IMR-90 (cell line): Measurements from ENCODE around the gene HMOX2. TPM values are rescaled to one million over a fixed set of nuclear protein-coding genes. Genes with fewer than 3 reads are reported as not detected.

ENCODE experiments used
- ATAC-seq: fragments of 200-7000 bp; cut with Tn5 transposase; 2 replicates; pipeline ENCODE4 v1.9.1; 2020; ENCODE audit warnings: low read depth, mild to moderate bottlenecking, moderate library complexity
- BruUV-seq: library from RNA; stranded (reverse); fragments of 400-500 nt; replicated peaks from 2 replicates; lab custom pipeline; 2021; lab: Mats Ljungman, UMichigan
- CTCF ChIA-PET: fragments of 300-600 bp; formaldehyde crosslinking; extraction: SDS; loops from one replicate; lab custom pipeline; 2021; ENCODE audit warnings: antibody characterized with exemption; lab: Yijun Ruan, JAX
- POLR2A ChIA-PET: fragments of 300-600 bp; sonication (Branson Sonifier 250); formaldehyde crosslinking; loops from one replicate; lab custom pipeline; 2022; ENCODE audit warnings: antibody characterized with exemption; ENCODE audit not compliant: unreplicated experiment; lab: Charles Lee
- DNase-seq: peaks from one replicate; pipeline ENCODE4 v3.0.0; 2013
- H2AFZ ChIP-seq: replicated peaks from 2 replicates; pipeline ENCODE3; 2013; ENCODE audit warnings: low read length, mild to moderate bottlenecking; ENCODE audit not compliant: poor library complexity
- H2AK5ac ChIP-seq: 2 replicates; pipeline ENCODE4 v1.6.1; 2013; ENCODE audit warnings: low read depth, low read length, inconsistent platforms
- H2AK9ac ChIP-seq: replicated peaks from 2 replicates; pipeline ENCODE3; 2013; ENCODE audit warnings: mild to moderate bottlenecking, low read depth, low read length, moderate library complexity; ENCODE audit not compliant: poor library complexity
- H2BK120ac ChIP-seq: 2 replicates; pipeline ENCODE4 v1.6.1; 2013; ENCODE audit warnings: low read depth, low read length, inconsistent platforms
- H2BK15ac ChIP-seq: 3 replicates; pipeline ENCODE4 v1.6.1; 2013; ENCODE audit warnings: low read depth, low read length, inconsistent platforms
- H2BK20ac ChIP-seq: 2 replicates; pipeline ENCODE4 v1.6.1; 2013; ENCODE audit warnings: low read depth, mild to moderate bottlenecking, inconsistent platforms, low read length, moderate library complexity
- H2BK5ac ChIP-seq: 2 replicates; pipeline ENCODE4 v1.6.1; 2013; ENCODE audit warnings: mild to moderate bottlenecking, low read depth, low read length, inconsistent platforms; ENCODE audit not compliant: poor library complexity, severe bottlenecking
- H3K14ac ChIP-seq: replicated peaks from 2 replicates; pipeline ENCODE4 v1.6.1; 2013; ENCODE audit warnings: low read depth, low read length, inconsistent platforms
- H3K18ac ChIP-seq: 2 replicates; pipeline ENCODE4 v1.6.1; 2013; ENCODE audit warnings: low read depth, low read length, control low read depth
- H3K23ac ChIP-seq: 2 replicates; pipeline ENCODE4 v1.6.1; 2013; ENCODE audit warnings: low read depth, low read length, inconsistent platforms
- H3K27ac ChIP-seq: 2 replicates; pipeline ENCODE4 v1.5.1; 2013; ENCODE audit warnings: mild to moderate bottlenecking, control low read depth, low read length; ENCODE audit not compliant: insufficient read depth
- H3K27me3 ChIP-seq: 2 replicates; pipeline ENCODE4 v1.6.1; 2013; ENCODE audit warnings: low read length; ENCODE audit not compliant: control insufficient read depth, insufficient read depth
- H3K36me3 ChIP-seq: 2 replicates; pipeline ENCODE4 v1.6.1; 2013; ENCODE audit warnings: low read length, mixed read lengths; ENCODE audit not compliant: control insufficient read depth, insufficient read depth
- H3K4ac ChIP-seq: 2 replicates; pipeline ENCODE4 v1.6.1; 2013; ENCODE audit warnings: low read depth, low read length, inconsistent platforms
- H3K4me1 ChIP-seq: 2 replicates; pipeline ENCODE4 v1.6.1; 2013; ENCODE audit warnings: low read length, mixed read lengths; ENCODE audit not compliant: control insufficient read depth, insufficient read depth
- H3K4me2 ChIP-seq: 2 replicates; pipeline ENCODE4 v1.6.1; 2013; ENCODE audit warnings: low read depth, mild to moderate bottlenecking, control low read depth, low read length, moderate library complexity
- H3K4me3 ChIP-seq: 2 replicates; pipeline ENCODE4 v1.5.1; 2013; ENCODE audit warnings: low read depth, mild to moderate bottlenecking, control low read depth, low read length, moderate library complexity; ENCODE audit not compliant: insufficient read depth
- H3K56ac ChIP-seq: 2 replicates; pipeline ENCODE4 v1.6.1; 2013; ENCODE audit warnings: low read length, inconsistent platforms; ENCODE audit not compliant: insufficient read depth; ENCODE audit errors: extremely low read depth
- H3K79me1 ChIP-seq, 2 experiments: 2 replicates each; pipeline ENCODE4 v1.6.1; 2013; ENCODE audit warnings: low read length in 2 of 2, inconsistent platforms in 1 of 2, low read depth in 1 of 2
- H3K9ac ChIP-seq: 2 replicates; pipeline ENCODE4 v1.6.1; 2013; ENCODE audit warnings: low read depth, low read length, control low read depth
- H3K9me1 ChIP-seq: 2 replicates; pipeline ENCODE4 v1.6.1; 2013; ENCODE audit warnings: low read length, inconsistent platforms; ENCODE audit not compliant: insufficient read depth
- H3K9me3 ChIP-seq: 2 replicates; pipeline ENCODE4 v1.6.1; 2013; ENCODE audit warnings: low read length; ENCODE audit not compliant: control insufficient read depth, insufficient read depth
- H4K20me1 ChIP-seq: 2 replicates; pipeline ENCODE4 v1.6.1; 2013; ENCODE audit warnings: low read length, inconsistent platforms; ENCODE audit not compliant: insufficient read depth
- H4K5ac ChIP-seq: 2 replicates; pipeline ENCODE4 v1.6.1; 2013; ENCODE audit warnings: mild to moderate bottlenecking, low read depth, low read length, control low read depth
- H4K8ac ChIP-seq, 2 experiments: 2 replicates each; pipeline ENCODE4 v1.6.1; 2013; ENCODE audit warnings: low read depth in 2 of 2, low read length in 2 of 2, control low read depth in 1 of 2, inconsistent platforms in 1 of 2
- H4K91ac ChIP-seq: 2 replicates; pipeline ENCODE4 v1.6.1; 2013; ENCODE audit warnings: low read depth, low read length, inconsistent platforms; ENCODE audit not compliant: insufficient read depth
- CHD1 ChIP-seq: IDR thresholded peaks from 2 replicates; pipeline ENCODE4 v1.6.1; 2012; ENCODE audit warnings: low read depth, low read length, improper control_type of control experiment
- FOS ChIP-seq: fragments of 150-350 bp; IDR thresholded peaks from 2 replicates; pipeline ENCODE4 v1.6.1; 2016; ENCODE audit warnings: low read depth, low read length
- MAFK ChIP-seq: IDR thresholded peaks from 2 replicates; pipeline ENCODE4 v1.6.1; 2012; ENCODE audit warnings: low read depth, low read length, improper control_type of control experiment
- MAZ ChIP-seq: IDR thresholded peaks from 2 replicates; pipeline ENCODE4 v1.6.1; 2012; ENCODE audit warnings: low read depth, mild to moderate bottlenecking, low read length, improper control_type of control experiment, moderate library complexity, borderline replicate concordance
- MXI1 ChIP-seq: IDR thresholded peaks from 2 replicates; pipeline ENCODE4 v1.6.1; 2012; ENCODE audit warnings: low read depth, mild to moderate bottlenecking, low read length, moderate library complexity, borderline replicate concordance
- NFE2L2 ChIP-seq: fragments of 150-350 bp; IDR thresholded peaks from 2 replicates; pipeline ENCODE4 v1.6.1; 2016; ENCODE audit warnings: low read depth, mild to moderate bottlenecking, low read length
- POLR2A ChIP-seq: IDR thresholded peaks from 2 replicates; pipeline ENCODE4 v1.6.1; 2012; ENCODE audit warnings: mild to moderate bottlenecking, low read depth, low read length
- RCOR1 ChIP-seq: IDR thresholded peaks from 2 replicates; pipeline ENCODE4 v1.6.1; 2012; ENCODE audit warnings: mild to moderate bottlenecking, low read length, improper control_type of control experiment; ENCODE audit not compliant: insufficient replicate concordance
- RFX5 ChIP-seq: IDR thresholded peaks from 2 replicates; pipeline ENCODE4 v1.8.0; 2012; ENCODE audit warnings: low read depth, mild to moderate bottlenecking, low read length, moderate library complexity
- SMC3 ChIP-seq: fragments of 150-350 bp; IDR thresholded peaks from 2 replicates; pipeline ENCODE4 v1.6.1; 2016; ENCODE audit warnings: low read depth, mild to moderate bottlenecking, antibody characterized with exemption, low read length, moderate library complexity
- WGBS, 2 experiments: methylation state at CpG; one replicate each; pipeline versions ENCODE4 v1.1.5 to v1.1.7; 2013; ENCODE audit warnings: missing lambda C conversion rate in 2 of 2; ENCODE audit not compliant: insufficient read length in 1 of 2; ENCODE audit errors: extremely low coverage in 2 of 2; 5-methylcytosine and 5-hydroxymethylcytosine counted together
- dilution Hi-C: fragments of 300-500 bp; cut with HindIII; formaldehyde crosslinking; loops from one replicate; pipeline ENCODE4 v1.14.3; 2018; ENCODE audit warnings: low sequenced_read_pairs; ENCODE audit not compliant: unreplicated experiment
- in situ Hi-C: fragments of 300-500 bp; cut with MboI; formaldehyde crosslinking; loops from 3 replicates; pipeline ENCODE4 v1.14.3; 2019; ENCODE audit warnings: low sequenced_read_pairs, inconsistent platforms, mixed read lengths
- intact Hi-C: fragments of 100-400 bp; cut with micrococcal nuclease; formaldehyde crosslinking; loops from 2 replicates; pipeline ENCODE4 v1.10.0; 2022
- polyA plus RNA-seq, 3 experiments: library from polyadenylated mRNA; depleted of rRNA; stranded (reverse); fragments of >200 nt; gene quantifications; 2 replicates each; pipeline ENCODE4 v1.2.3, GENCODE V29; 2012; ENCODE audit warnings: low replicate concordance in 1 of 3
- total RNA-seq: library from RNA; depleted of rRNA; stranded (reverse); fragments of >200 nt; gene quantifications from 2 replicates; pipeline ENCODE4 v1.2.3, GENCODE V29; 2012
- TF ChIP-seq, protein P1 (sequence below): conservative IDR thresholded peaks from 2 replicates; pipeline ENCODE4 v1.5.1; 2012; ENCODE audit warnings: mild to moderate bottlenecking, low read depth, low read length, improper control_type of control experiment
- TF ChIP-seq, protein P2 (sequence below): fragments of 150-350 bp; IDR thresholded peaks from 2 replicates; pipeline ENCODE4 v1.6.1; 2016; ENCODE audit warnings: low read depth, mild to moderate bottlenecking, low read length, moderate library complexity, borderline replicate concordance

HMOX2 gene
- total and polyA plus RNA-seq, 2 of the 4 experiments (the other 2 are of a cell fraction), result 93.9 to 98.8 TPM

GRCh38 chr16:4463522-4464163, 12.6 kb upstream of the HMOX2 start (continued):
- TF ChIP-seq MXI1 (no peak), CHD1 (no peak)

DNA sequence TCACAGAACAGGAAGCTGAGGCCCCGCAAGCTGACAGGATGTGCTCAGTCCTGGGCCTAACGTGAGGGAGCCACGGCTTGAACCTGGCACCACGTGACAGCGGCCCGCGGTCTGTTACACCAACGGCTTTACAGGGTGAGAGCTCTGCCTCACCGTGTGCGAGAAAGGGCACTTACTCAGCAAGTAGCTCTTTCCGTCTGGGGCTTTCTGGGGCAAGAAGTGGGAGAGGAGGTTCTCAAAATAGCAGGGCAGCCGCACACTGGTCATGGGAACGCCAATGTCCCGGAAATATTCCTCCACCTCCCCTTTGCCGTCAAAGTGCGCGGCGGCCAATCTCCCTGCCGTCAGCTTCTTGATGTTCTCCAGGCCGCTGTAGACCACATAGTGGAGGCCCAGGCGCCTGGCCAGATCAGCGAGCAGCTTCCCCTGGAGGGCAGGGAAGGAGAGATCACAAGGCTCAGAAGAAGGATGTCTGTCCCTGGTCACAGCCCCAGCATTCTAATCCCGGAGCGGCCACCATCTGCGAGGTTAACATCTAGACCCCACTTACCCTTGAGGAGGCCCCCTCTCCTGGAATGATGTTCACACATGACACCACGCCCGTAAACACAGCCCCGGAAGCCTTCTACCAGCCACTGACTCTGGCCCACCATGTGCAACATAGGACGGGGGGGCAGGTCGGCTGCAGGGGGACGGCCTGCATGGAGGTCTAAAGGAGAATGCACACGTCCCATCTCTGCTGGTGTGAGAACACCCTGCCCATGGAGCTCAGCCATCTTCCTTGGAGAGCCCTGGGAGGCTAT, 10.0 kb upstream of the HMOX2 start:
- Histone ChIP-seq H3K27me3 (no peaks in the 10 kb centered on the region), H3K27ac (no peak overlapping the region), H4K20me1 (peaks cover 6% of the 10 kb centered on the region; the same call in 1 of the 2 replicates), H2AFZ (no peak overlapping the region), H2AK9ac (no peak overlapping the region), H3K4me1 (peaks cover 10% of the 10 kb centered on the region), H3K9me1 (peaks cover 9% of the 10 kb centered on the region), H2BK5ac (no peak overlapping the region), H3K18ac (no peak overlapping the region), H4K91ac (no peak overlapping the region; the same call in 1 of the 2 replicates), H3K4ac (no peak overlapping the region), H3K9me3 (no peaks in the 10 kb centered on the region), H2BK120ac (no peak overlapping the region), H3K4me3 (no peak overlapping the region), H3K36me3 (peaks cover 40% of the 10 kb centered on the region), H3K56ac (no peak overlapping the region), H2BK20ac (no peak overlapping the region), H3K79me1 (peaks cover 0 to 18% of the 10 kb centered on the region in 2 experiments; a peak in 1 of 4 replicates), H2BK15ac (no peak overlapping the region), H3K4me2 (no peak overlapping the region), H3K14ac (no peak overlapping the region), H2AK5ac (no peak overlapping the region), H3K23ac (no peak overlapping the region), H4K8ac (no peak overlapping the region), H3K9ac (no peak overlapping the region), H4K5ac (no peak overlapping the region)
- in situ Hi-C loops (no loop called here), dilution Hi-C loops (no loop called here), intact Hi-C loops (no loop called here)
- no TSS peak for BruUV-seq
- DNase-seq (no peak), ATAC-seq (no peak)
- CTCF ChIA-PET, result interaction anchor here (0.5 kb wide), 1 partner anchor 603 kb away, joined by 3 read pairs; no protein-coding TSS in a partner anchor
- POLR2A ChIA-PET, result no interaction called here
- 94% methylated on average over 20 of the region's 32 CpGs; no CpG with 5 or more reads in 1 of the 2 experiments for WGBS, 2 experiments
- TF ChIP-seq, protein P1, sequence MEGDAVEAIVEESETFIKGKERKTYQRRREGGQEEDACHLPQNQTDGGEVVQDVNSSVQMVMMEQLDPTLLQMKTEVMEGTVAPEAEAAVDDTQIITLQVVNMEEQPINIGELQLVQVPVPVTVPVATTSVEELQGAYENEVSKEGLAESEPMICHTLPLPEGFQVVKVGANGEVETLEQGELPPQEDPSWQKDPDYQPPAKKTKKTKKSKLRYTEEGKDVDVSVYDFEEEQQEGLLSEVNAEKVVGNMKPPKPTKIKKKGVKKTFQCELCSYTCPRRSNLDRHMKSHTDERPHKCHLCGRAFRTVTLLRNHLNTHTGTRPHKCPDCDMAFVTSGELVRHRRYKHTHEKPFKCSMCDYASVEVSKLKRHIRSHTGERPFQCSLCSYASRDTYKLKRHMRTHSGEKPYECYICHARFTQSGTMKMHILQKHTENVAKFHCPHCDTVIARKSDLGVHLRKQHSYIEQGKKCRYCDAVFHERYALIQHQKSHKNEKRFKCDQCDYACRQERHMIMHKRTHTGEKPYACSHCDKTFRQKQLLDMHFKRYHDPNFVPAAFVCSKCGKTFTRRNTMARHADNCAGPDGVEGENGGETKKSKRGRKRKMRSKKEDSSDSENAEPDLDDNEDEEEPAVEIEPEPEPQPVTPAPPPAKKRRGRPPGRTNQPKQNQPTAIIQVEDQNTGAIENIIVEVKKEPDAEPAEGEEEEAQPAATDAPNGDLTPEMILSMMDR, result no peak
- no peak for TF ChIP-seq CHD1
- TF ChIP-seq, protein P2, sequence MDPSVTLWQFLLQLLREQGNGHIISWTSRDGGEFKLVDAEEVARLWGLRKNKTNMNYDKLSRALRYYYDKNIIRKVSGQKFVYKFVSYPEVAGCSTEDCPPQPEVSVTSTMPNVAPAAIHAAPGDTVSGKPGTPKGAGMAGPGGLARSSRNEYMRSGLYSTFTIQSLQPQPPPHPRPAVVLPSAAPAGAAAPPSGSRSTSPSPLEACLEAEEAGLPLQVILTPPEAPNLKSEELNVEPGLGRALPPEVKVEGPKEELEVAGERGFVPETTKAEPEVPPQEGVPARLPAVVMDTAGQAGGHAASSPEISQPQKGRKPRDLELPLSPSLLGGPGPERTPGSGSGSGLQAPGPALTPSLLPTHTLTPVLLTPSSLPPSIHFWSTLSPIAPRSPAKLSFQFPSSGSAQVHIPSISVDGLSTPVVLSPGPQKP, result no peak
- TF ChIP-seq RFX5, result no peak
- TF ChIP-seq RCOR1, result no peak
- TF ChIP-seq MAFK, result no peak
- no peak for TF ChIP-seq FOS
- TF ChIP-seq MXI1, result no peak
- no peak for TF ChIP-seq MAZ
- no peak for TF ChIP-seq SMC3
- no peak for TF ChIP-seq NFE2L2
- no peak for TF ChIP-seq POLR2A
